GM18520 (cell line): Measurements from ENCODE around the gene CD320.
A peak's percentile ranks its signal among the peaks of the same experiment; 100 is the strongest.
"Not testable (repeated sequence)": the region's sequence is repeated elsewhere in the genome, so short reads cannot be mapped to it uniquely, and the experiment has no call there.

Source experiments
- ATAC-seq: cut with Tn5 transposase; IDR thresholded peaks from one replicate; pipeline ENCODE4 v1.9.1; 2021; ENCODE audit not compliant: unreplicated experiment

Gene CD320

DNA sequence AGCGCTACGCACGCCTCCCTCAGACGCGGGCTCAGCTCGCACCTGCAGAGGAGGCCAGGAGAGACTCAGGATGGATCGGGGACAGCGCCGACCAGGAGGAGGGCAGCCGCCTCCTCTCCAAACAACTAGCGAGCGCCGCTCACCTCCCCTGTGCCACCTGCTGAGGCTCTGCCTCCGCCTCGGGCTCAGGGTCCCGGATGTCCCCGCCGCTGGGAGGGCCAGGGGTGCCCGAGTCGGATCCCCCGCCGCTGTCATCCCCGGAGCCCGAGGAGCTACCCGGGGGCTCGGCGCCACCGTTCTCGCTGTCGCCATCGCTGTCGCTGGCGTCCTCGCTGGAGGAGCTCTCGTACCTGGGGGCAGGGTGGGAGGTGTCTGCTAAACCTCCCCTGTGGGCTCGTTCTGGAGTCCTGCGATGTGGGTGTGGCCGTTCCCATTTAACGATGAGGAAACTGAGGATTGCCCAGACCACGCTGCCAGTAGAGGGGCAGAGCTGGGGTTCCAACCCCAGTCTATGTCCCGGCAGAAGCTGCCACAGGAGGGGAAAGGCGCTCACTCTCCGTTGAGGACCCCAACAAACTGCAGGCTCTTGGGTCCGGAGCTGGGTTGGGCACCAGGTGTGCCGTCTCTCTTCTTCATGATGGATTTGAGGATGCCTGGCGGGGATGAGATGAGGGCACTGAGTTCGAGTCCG is 25.8 kb upstream of the CD320 start:
- ATAC-seq = no peak

DNA sequence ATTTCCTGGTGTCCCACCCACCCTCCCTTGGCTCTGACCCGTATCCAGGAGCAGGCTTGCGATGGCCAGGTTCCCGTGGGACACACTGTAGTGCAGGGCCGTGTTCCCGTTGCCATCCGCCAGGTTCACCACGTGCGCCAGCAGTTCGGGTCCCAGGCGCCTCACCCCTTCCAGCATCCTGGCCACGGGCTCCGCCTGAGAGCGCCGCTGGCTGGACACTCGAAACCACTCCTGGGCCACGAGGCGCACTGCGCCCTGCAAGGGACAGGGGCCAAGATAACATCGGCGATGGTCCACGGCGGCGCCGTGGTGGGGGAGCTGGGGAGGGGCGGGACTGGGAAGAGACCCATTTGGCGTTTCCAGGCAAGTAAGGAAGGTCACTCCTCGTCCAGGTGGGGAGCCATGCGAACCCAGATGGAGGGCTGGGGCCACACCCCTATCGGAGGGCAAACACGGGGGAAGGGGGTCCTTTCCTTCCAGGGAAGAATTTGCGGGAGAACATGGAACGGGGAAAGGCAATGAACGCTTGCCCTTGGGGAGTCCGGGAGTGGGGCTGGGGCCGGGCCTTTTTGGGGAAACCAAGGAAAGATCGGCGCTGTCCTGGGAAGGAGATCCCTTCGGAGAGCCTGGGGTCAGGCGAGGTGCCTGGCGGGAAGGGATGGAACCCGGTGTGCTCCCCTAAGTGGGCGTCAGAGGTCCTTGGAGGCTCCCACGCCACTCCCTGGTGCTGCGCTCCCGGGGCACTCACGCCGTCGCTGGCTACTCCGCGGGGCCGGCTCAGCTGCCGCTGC is 25.0 kb upstream of the CD320 start:
- no peak for ATAC-seq

GRCh38 chr19:8331263-8331845 is 23.2 kb upstream of the CD320 start:
- no peak for ATAC-seq

GRCh38 chr19:8329996-8330395 is 21.8 kb upstream of the CD320 start:
- ATAC-seq = no peak

- no peak for ATAC-seq
Observed at GRCh38 chr19:8325454-8325853, 17.3 kb upstream of the CD320 start.

DNA sequence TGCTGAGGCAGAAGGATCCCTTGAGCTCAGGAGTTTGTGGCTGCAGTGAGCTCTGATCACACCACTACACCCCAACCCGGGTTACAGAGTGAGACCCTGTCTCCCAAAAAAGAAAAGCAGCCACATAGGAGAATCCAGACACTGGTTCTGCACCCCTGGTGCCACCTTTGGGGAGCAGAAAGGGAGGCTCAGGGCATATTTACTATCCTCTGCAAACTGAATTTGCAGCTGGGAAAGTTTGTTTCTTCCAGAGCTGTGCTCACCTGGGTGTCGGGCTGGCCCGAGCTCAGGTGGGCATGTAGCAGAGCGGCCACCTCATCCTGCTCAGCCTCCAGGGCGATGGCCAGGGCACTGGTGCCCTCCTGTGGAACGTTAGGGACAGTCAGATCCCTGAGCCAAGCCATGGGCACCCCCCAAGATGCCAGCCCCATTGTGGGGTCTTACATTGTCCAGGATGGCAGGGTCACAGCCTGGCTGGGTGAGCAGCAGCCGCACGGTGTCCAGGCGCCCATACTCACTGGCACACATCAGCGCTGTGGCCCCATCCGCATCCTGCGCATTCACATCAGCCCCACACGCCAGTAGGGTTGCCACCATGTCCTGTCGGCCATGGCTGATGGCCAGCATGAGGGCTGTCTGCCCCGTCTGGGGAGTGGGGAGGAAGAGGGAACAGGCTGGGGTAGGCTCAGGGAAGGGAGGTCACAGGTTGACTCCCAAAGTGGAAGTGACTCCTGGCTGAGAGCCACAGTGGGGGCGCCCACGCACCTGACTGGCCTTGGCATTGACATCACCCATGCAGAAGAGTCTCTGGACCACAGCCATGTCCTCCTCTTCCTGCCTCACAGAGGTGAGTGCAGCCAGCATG is 16.3 kb upstream of the CD320 start:
- no peak for ATAC-seq

GRCh38 chr19:8323781-8324185 is 15.6 kb upstream of the CD320 start:
- no peak for ATAC-seq

- no peak for ATAC-seq
Observed at GRCh38 chr19:8322638-8322997, 14.5 kb upstream of the CD320 start.

DNA sequence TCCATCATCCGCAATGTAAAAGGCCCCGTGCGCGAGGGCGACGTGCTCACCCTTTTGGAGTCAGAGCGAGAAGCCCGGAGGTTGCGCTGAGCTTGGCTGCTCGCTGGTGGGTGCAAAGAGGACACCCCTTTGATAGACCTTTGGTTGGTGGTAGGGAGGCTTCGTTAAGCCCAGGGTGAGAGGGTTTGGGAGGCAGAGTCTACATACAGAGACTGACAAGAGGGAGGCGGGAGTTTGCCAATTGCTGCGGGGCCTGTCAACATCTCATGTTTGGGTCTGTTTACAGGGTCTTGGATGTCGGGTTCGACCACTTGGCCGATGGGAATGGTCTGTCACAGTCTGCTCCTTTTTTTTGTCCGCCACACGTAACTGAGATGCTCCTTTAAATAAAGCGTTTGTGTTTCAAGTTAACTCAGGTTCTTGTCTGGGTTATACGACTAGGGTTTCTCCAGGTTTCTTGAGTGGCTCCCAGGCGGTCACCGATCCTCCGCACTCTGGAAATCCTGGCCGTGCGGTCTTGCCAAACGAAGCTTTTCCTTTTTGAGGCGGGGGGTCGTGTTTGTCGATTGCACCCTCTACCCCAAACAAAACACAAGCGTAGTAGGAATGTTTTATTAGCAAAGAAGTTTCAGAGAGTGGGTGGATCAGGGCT is 14.0 kb upstream of the CD320 start:
- ATAC-seq = no peak

- ATAC-seq = peak; percentile 88
Observed at GRCh38 chr19:8321067-8321985, 13.2 kb upstream of the CD320 start, which contains the start of the genes NDUFA7 and RPS28. NDUFA7 (minus strand) TSS chr19:8321375; CDS start chr19:8321358, 17 bp downstream. RPS28 (plus strand) TSS chr19:8321496; CDS start chr19:8321531, 35 bp downstream.

GRCh38 chr19:8320564-8321066 is 12.5 kb upstream of the CD320 start:
- peak; percentile 10 for ATAC-seq

GRCh38 chr19:8319807-8320520 is 11.8 kb upstream of the CD320 start:
- ATAC-seq = no peak

DNA sequence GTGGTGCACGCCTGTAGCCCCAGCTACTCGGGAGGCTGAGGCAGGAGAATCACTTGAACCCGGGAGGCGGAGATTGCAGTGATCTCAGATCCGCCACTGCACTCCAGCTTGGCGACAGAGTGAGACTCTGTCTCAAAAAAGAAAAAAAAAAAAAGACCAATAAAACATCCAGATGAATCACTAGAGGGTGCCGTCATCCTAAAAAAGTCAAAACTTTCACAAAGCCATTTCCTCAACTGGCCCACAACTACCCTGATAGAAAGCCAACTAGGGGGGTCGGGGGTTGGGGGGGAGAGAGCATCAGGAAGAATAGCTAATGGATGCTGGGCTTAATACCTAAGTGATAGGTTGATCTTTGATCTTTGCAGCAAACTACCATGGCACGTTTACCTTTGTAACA is 10.7 kb upstream of the CD320 start:
- ATAC-seq = not testable (repeated sequence)

DNA sequence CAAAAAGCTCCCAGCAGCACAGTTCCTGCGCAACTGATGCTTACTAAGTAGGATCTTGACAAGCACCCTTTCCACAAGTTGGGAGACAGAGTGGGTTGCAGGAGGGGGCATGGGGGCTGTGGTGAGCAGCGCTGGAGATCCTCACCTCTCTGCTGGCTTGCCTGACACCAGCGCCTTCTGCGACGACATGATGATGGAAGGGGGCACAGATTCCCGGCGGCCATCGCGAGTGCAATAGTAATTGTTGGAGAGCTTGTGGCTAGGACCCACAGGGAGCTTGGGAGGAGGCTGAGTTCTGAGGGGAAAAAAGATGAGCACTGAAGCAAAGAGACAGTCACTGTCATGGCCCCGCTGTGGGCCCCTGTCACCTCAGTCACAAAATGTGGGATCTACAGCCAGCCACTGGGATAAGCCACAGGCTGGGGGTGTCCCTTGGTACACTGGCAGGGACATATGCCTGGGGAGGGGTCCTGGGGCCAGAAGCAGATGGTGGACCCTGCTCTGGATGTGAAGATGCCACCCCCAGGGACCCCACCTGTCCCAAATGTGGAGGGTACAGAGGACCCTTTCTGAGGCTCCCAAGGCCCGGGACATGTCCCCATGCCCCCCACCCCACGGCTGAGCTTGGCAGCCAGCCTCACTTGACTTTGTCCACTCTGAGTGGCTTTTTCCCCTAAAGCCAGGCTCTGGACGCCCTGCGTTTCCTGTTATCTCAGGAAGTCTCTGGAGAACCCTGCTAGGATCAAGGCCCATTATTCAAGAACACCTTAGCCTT is 8.4 kb upstream of the CD320 start:
- ATAC-seq = no peak

DNA sequence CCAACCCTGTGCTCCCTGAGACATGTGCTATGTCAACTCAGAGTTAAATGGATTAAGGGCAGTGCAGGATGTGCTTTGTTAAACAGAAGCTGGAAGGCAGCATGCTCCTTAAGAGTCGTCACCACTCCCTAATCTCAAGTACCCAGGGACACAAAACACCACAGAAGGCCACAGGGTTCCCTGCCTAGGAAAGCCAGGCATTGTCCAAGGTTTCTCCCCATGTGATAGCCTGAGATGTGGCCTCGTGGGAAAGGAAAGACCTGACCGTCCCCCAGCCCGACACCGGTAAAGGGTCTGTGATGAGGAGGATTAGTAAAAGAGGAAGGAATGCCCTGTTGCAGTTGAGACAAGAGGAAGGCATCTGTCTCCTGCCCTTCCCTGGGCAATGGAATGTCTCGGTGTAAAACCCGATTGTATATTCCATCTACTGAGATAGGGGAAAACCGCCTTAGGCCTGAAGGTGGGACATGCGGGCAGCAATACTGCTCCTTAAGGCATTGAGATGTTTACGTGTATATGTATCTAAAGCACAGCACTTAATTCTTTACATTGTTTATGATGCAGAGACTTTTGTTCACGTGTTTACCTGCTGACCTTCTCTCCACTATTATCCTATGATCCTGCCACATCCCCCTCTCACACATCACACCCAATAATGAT is 7.0 kb upstream of the CD320 start:
- not testable (repeated sequence) for ATAC-seq

DNA sequence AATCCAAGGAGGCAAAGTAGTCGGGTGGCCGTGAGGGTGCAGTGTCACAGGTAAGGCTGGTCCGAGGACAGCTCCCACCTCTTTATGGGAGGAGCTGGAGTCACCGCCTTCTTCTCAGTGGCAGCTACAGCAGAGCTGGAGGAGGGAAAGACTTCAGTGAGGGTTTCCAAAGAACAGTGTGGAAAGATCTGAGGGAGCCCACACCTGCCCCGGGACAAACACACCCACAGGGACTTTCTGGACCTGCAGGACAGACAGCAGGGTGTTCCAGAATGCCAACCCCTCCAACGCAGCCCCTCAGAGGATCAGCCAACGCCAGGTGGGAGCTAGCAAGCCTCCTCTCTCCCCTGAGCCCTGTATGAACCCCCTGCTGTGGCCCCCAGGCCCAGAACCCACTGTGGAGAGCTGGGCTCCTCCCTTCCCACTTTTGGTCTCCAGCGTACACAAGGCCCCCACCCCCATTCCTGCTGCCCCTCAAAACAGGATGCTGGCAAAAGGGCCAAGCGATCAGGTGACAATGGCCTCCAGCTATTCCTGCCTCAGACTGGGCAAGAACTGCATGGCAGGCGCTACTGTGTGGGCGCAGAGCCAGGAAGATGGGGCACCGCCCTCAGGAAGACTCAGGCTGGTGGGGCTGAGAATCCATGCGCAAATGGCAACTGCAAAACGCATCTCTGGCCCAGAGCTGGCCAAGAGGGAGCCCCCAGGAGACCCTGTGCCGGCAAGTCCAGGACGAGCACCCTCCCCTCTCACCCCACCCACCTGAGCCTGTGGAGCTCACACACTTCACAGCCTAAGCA is 3.5 kb upstream of the CD320 start:
- no peak for ATAC-seq
